HG03342 (cell line): ENCODE measurements around the gene TAS2R7.
"Not testable (repeated sequence)": the region's sequence is repeated elsewhere in the genome, so short reads cannot be mapped to it uniquely, and the experiment has no call there.

ENCODE experiments used
- ATAC-seq: cut with Tn5 transposase; IDR thresholded peaks from one replicate; pipeline ENCODE4 v1.9.1; 2021; ENCODE audit warnings: mild to moderate bottlenecking, moderate library complexity; ENCODE audit not compliant: unreplicated experiment

Gene TAS2R7, protein sequence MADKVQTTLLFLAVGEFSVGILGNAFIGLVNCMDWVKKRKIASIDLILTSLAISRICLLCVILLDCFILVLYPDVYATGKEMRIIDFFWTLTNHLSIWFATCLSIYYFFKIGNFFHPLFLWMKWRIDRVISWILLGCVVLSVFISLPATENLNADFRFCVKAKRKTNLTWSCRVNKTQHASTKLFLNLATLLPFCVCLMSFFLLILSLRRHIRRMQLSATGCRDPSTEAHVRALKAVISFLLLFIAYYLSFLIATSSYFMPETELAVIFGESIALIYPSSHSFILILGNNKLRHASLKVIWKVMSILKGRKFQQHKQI

DNA sequence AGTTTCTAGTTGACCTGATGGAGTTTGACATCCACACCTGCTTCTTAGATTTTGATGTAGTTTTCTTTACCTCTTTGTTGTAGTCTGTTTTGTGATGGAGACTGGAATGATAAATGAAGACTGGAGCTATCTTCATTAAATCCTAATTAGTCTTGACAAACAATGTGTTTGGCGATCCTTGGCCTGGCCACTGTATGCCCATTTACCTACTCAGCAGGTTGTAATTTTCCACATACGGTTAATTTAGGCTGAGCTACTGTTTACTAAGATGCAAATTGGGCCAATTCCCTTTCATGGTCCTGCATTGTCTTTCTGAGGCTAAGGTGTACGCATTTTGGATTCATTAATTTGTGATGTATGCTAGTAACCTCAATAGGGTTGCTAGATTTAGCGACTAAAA, at the start of gene TAS2R7:
Gene TAS2R7 (minus strand): TSS at position 41 of the 400 bp plus-strand sequence. CDS start 57 bp downstream, outside the sequence.
- ATAC-seq, result no peak

GRCh38 chr12:10851243-10851858, 48.9 kb upstream of the TAS2R7 start:
- no peak for ATAC-seq

GRCh38 chr12:10849425-10849878, 47.0 kb upstream of the TAS2R7 start, which contains the start of gene PRR4:
TSS of gene PRR4 (minus strand) at chr12:10849475. CDS start at chr12:10849437, 38 bp downstream.
- ATAC-seq, result no peak

DNA sequence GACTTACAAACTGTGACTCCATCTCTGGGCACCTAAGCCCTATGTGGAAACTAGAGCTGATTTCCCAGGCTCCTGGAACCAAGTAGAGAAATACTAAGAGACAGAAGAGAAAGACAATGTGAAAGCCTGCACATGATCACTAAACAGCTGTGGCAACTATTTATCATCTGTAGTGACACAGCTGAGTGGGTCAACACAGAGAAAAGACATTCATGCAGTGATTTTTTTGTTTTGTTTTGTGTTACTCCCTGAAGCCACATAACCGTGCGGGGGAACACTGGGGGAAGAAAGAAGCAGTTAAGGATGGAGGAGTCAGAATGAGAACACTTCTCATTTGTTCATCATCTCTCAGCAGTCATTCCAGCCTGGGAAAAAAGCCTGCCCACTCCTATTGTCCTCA, 45.3 kb upstream of the TAS2R7 start:
- no peak for ATAC-seq

DNA sequence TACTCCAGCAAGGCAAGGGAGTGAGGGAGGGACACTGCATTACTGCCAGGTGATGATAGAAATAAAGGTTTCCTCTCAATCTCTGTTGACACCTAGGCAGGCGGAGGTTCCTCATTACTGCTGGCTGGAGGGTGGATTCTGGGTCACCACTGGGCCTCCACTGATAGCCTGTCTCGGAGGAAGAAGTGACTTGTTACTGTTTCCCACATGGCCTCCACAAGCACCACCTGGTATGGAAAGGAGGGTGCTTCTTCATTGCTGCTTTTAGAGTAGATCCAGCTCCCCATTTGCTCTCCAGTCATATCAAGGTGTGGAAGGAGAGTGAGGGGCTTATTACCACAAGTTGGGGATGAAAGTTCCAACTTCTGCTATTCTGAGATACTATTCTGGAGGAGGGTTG, 40.4 kb upstream of the TAS2R7 start:
- no peak for ATAC-seq

GRCh38 chr12:10838461-10838860, 36.0 kb upstream of the TAS2R7 start:
- no peak for ATAC-seq

DNA sequence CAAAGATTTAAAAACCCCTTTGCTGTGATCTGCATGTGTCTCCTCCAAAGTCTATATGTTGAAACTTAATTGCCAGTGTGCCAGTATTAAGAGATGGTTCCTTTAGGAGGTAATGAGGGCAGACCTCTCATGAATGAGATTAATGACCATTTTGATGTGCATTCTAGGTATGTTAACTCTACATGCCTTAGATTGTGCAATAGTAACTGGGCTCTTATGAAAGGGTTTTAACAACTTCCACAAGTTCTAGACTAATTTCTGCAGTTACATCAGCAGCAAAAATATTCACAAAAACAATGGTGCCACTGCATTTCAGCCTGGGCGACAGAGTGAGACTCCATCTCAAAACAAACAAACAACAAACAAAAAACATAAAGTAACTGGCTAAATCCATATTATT, 27.6 kb upstream of the TAS2R7 start:
- no peak for ATAC-seq

DNA sequence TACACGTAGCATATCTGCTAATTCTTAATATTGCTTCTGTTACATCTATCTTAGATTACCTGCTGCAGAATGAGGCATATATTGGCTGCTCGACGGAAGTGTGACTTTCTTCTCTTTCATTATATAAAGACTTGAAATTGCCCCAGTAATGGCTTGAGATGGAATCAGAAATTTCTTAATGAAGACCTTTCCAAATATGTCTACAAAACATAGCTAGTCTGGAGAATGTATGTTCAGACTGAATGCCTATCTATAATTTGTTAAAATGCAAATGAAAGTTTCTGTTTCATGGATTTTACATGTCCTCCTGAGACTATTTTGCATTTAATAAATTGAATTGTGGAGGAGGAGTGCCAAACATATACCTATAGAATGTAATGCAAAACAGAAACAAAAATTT, 23.8 kb upstream of the TAS2R7 start, which contains the start of gene TAS2R10:
Gene TAS2R10 (minus strand): TSS at position 101 of the 400 bp plus-strand sequence. CDS start 89 bp downstream, at position 12.
- ATAC-seq, result no peak

GRCh38 chr12:10824957-10825356, 22.5 kb upstream of the TAS2R7 start:
- ATAC-seq, result no peak

DNA sequence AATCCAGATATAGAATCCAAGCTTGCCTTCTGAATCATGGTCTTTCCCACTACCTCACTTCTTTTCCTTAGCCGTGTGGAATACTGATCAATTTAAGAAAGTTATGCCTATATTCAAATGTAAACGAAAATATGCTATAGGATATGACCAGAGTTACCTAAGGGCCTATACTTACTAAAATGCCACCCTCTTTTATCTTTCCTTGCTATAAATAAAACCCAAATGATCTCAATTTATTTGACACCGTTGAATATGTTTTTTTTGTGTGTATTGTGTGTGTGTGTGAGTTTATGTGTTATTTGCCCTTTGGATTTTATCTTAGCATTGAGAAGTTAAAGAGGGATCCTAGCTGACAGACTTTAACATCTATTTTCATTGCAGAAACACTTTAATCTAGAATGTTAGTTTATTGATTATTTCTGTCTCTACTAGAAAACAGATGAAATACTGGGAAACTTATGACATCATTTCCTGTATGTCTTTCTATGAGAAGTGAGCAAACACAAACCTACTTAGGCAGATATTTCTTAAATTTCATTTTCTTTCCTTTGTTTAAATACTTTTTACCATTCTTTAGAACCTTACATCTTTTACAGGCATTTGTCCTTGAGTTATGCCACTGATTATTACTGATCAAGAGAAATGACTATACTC, 9.6 kb upstream of the TAS2R7 start:
- no peak for ATAC-seq

DNA sequence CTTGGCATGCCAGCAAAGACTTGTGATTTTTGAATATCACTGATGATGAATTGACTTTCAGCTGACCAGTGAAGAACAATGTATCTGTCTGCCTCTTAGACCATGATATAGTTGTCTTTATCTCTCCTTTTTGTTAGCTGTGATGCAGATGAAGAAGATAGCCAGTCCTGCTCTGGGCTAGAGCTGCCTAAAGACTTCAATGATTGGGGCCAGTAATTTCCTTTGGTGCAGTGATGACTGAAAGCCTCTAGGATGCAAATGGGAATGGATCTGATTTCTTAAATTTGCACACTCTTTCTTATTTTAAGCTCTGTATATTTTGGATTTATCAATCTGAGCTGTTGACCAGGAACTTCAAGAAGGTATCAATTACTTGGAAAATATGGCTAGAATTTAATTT, 7.6 kb upstream of the TAS2R7 start, which contains the start of gene TAS2R9:
Gene TAS2R9 (minus strand): TSS at position 101 of the 400 bp plus-strand sequence. CDS start 93 bp downstream, at position 8.
- ATAC-seq, result no peak

DNA sequence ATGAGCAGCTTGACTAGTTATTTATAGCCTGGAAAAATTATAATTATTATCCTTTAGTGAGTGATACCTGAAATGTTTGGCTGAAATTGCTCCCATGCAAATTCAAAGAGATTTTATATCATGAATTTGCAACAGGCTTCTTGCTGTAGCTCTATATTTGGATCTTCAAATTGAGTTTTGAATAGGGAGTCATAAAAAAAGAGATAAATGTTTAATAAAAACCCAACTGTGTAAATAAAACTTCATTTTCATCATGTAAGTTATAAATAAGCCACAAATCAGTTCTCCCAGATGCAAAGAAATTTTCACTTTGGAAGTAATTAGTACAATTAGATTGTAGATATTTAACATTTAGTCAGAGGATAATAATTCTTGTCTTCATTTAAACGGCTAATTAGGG, 4.8 kb upstream of the TAS2R7 start, which contains the start of gene TAS2R8:
Gene TAS2R8 (minus strand): TSS at position 101 of the 400 bp plus-strand sequence. CDS start 306 bp downstream, outside the sequence.
- no peak for ATAC-seq

GRCh38 chr12:10801741-10802140, 686 bp downstream of the TAS2R7 start:
- ATAC-seq, result no peak

DNA sequence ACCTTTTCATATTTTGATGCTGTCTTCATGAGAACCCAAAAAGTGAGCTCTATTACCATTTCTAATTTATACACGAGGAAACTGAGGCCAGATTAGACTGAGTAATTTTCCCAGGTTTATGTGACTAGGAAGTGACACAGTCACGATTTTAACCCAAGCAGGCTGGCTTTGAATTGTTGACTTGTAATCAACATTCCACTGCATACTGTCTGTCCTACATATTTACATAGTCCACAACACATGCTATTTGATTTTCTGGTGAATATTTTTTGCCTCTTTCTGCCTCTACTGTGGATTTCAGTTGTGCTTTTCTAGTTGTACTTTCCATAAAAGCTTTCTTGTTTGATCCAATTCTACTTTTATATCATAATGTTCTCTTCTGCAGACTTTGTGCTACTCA, 8.2 kb downstream of the TAS2R7 start:
- no peak for ATAC-seq

DNA sequence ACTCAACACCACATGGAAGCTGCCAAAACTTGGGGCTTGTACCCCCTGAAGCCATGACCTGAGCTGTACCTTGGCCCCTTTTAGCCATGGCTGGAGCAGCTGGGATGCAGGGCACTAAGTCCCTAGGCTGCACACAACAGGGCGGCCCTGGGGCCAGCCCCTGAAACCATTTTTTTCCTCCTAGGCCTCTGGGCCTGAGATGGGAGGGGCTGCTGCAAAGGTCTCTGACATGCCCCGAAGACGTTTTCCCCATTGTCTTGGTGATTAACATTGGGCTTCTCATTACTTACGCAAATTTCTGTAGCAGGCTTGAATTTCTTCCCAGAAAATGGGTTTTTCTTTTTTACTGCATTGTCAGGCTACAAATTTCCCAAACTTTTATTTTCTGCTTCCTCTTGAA, 10.7 kb downstream of the TAS2R7 start:
- not testable (repeated sequence) for ATAC-seq

- no peak for ATAC-seq
Observed at GRCh38 chr12:10783252-10783651, 19.2 kb downstream of the TAS2R7 start.

DNA sequence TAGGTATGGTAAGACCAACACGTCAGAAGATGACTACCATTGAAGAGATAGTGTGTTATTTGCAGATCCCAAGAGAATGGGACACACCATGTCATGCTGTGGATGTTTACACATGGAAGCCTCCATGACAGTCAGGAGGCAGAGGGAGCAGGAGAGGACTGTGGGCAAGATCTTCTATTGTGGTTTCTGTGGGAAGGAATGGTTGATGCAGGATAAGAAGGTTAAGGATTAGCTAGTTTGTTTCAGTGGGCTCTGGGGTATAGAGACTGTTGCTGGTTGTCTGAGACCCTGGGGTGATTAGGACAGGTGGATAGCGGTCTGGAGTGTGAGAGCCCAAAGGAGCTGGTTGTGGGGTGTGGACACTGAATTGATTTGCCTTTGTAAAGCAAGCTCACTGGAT, 23.3 kb downstream of the TAS2R7 start:
- ATAC-seq, result no peak

GRCh38 chr12:10771132-10771733, 31.2 kb downstream of the TAS2R7 start:
- ATAC-seq, result no peak

DNA sequence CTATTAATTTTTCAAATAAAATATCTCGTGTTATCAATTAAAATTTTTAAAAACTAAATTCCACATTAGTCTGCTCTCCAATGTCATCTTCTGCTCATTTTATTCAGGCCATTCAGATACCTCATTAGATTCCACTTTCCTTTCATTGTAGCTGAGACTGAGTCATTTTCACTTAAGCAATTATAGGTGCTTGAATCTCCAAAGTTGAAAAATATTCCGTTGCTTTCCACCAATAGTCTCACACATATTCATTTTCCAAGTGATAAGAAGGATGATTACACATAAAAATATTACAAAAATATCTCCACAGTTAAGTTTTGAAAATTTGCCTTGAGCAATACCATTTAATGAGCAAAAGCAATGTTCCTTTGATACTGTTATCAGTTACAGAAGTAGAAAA, 42.8 kb downstream of the TAS2R7 start:
- ATAC-seq, result no peak

DNA sequence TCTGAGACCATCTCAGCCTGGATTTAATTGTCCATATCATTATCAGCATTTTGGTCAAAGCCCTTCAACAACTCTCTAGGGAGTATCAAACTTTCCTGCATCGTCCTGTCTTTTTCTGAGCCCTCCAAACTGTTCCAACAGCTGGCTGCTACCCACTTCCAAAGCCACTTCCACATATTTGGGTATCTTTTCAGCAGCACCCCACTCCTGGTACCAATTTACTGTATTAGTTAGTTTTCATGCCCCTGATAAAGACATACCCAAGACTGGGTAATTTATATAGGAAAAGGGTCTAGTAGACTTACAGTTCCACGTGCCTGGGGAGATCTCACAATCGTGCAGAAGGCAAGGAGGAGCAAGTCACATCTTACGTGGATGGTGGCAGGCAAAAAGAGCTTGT, 46.2 kb downstream of the TAS2R7 start:
- ATAC-seq, result no peak

DNA sequence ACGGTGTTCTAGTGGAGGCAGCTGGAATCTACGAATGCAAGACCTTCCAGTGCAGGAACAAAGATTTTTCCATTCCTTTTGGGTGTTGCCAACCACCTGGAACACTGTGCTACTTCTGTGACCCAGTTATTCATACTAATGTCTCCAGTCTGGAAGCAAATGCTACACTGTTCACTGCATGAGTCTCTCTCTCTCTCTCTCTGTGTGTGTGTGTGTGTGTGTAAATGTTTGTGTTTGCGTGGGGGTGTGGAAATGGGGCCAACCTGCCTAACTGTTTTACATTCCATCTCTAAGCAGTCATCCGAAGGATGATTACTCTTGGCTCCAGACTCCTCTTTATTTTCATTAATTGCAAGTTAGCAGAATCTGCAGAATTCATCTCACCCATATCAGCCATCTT, 49.4 kb downstream of the TAS2R7 start:
- ATAC-seq, result no peak
